Keratinocyte (primary cell): ENCODE data around the gene B4GALT4. TPM values are rescaled to one million over a fixed set of nuclear protein-coding genes. Genes with fewer than 3 reads are reported as not detected.

Experiments
- DNase-seq: peaks from one replicate; pipeline ENCODE4 v3.0.0-alpha.2; 2011; ENCODE audit warnings: low read depth, missing footprints, low spot score
- FAIRE-seq: peaks from 2 replicates; lab custom pipeline; 2011; peaks lifted over from hg19 to GRCh38; lab: Jason Lieb, UNC
- H2AFZ ChIP-seq: 2 replicates; pipeline ENCODE4 v1.6.0; 2012; ENCODE audit warnings: low read length, control low read depth, inconsistent platforms; ENCODE audit not compliant: control insufficient read depth
- H3K27ac ChIP-seq: 2 replicates; pipeline ENCODE4 v1.5.1; 2011; ENCODE audit warnings: low read length; ENCODE audit not compliant: control insufficient read depth, insufficient read depth
- H3K27me3 ChIP-seq: 3 replicates; pipeline ENCODE4 v1.6.0; 2011; ENCODE audit warnings: low read length; ENCODE audit not compliant: control insufficient read depth, insufficient read depth; ENCODE audit errors: extremely low read depth
- H3K36me3 ChIP-seq, 2 experiments: 2 replicates in 1 of 2; 3 replicates in 1 of 2; pipeline ENCODE4 v1.5.1; 2011; ENCODE audit warnings: low read length in 2 of 2, mild to moderate bottlenecking in 1 of 2; ENCODE audit not compliant: control insufficient read depth in 2 of 2, insufficient read depth in 2 of 2; ENCODE audit errors: extremely low read depth in 1 of 2
- H3K4me1 ChIP-seq: 3 replicates; pipeline ENCODE4 v1.5.1; 2011; ENCODE audit warnings: low read length; ENCODE audit not compliant: control insufficient read depth, insufficient read depth; ENCODE audit errors: extremely low read depth
- H3K4me2 ChIP-seq: 3 replicates; pipeline ENCODE4 v1.6.0; 2011; ENCODE audit warnings: low read depth, low read length; ENCODE audit not compliant: control insufficient read depth, insufficient read depth; ENCODE audit errors: extremely low read depth
- H3K4me3 ChIP-seq, 3 experiments: fragments of 200-600 bp in 1 of 3; sonication (generic) in 1 of 3; 2 replicates in 2 of 3; 3 replicates in 1 of 3; pipeline ENCODE4 v1.5.1; 2011 to 2016; ENCODE audit warnings: low read length in 3 of 3, mild to moderate bottlenecking in 3 of 3, control low read depth in 2 of 3, inconsistent platforms in 1 of 3, low read depth in 1 of 3, mixed read lengths in 1 of 3, mixed run types in 1 of 3, moderate library complexity in 1 of 3; ENCODE audit not compliant: control insufficient read depth in 2 of 3, insufficient read depth in 2 of 3; ENCODE audit errors: extremely low read depth in 1 of 3
- H3K79me2 ChIP-seq: 2 replicates; pipeline ENCODE4 v1.6.0; 2012; ENCODE audit warnings: low read length; ENCODE audit not compliant: control insufficient read depth, insufficient read depth
- H3K9ac ChIP-seq: 3 replicates; pipeline ENCODE4 v1.6.0; 2011; ENCODE audit warnings: low read length; ENCODE audit not compliant: control insufficient read depth, insufficient read depth; ENCODE audit errors: extremely low read depth
- H3K9me1 ChIP-seq: 3 replicates; pipeline ENCODE4 v1.6.0; 2011; ENCODE audit warnings: low read length; ENCODE audit not compliant: control insufficient read depth, insufficient read depth; ENCODE audit errors: extremely low read depth
- H3K9me3 ChIP-seq: 2 replicates; pipeline ENCODE4 v1.5.1; 2012; ENCODE audit warnings: low read depth, low read length; ENCODE audit not compliant: control insufficient read depth
- H4K20me1 ChIP-seq: 3 replicates; pipeline ENCODE4 v1.6.0; 2011; ENCODE audit warnings: low read length; ENCODE audit not compliant: control insufficient read depth, insufficient read depth; ENCODE audit errors: extremely low read depth
- EZH2 ChIP-seq: IDR thresholded peaks from one replicate; pipeline ENCODE4 v1.6.1; 2012; ENCODE audit warnings: inconsistent platforms, mild to moderate bottlenecking, low read length, moderate library complexity
- dilution Hi-C: fragments of 300-500 bp; cut with MboI; formaldehyde crosslinking; loops from one replicate; pipeline ENCODE4 v1.7.0; 2020; ENCODE audit warnings: low sequenced_read_pairs; ENCODE audit not compliant: extremely low pct_ligation_motif_present
- polyA plus RNA-seq, 5 experiments: library from polyadenylated mRNA; depleted of rRNA in 3 of 5; stranded (reverse) in 3 of 5; stranded (forward) in 1 of 5; unstranded in 1 of 5; fragments of >200 nt; gene quantifications; 1 replicate in 1 of 5; 2 replicates in 3 of 5; 3 replicates in 1 of 5; pipeline versions ENCODE4 v1.2.1 to v1.2.3, GENCODE V29; 2011 to 2012; ENCODE audit warnings: missing spikeins in 2 of 5, low read depth in 1 of 5, low replicate concordance in 1 of 5
- TF ChIP-seq, protein P1 (sequence below), 3 experiments: IDR thresholded peaks in 1 of 3; conservative IDR thresholded peaks in 1 of 3; optimal IDR thresholded peaks in 1 of 3; 2 replicates in 2 of 3; 3 replicates in 1 of 3; pipeline versions ENCODE3 to v1.5.1; 2011; ENCODE audit warnings: low read length in 3 of 3, mild to moderate bottlenecking in 3 of 3, moderate library complexity in 2 of 3, control low read depth in 1 of 3, inconsistent platforms in 1 of 3; ENCODE audit not compliant: insufficient read depth in 2 of 3; ENCODE audit errors: extremely low read depth in 1 of 3

Gene B4GALT4
- polyA plus RNA-seq, 1 donor (not counting 4 experiments of a cell fraction or from before 2014, with no cell fraction given): 43.3 TPM

DNA sequence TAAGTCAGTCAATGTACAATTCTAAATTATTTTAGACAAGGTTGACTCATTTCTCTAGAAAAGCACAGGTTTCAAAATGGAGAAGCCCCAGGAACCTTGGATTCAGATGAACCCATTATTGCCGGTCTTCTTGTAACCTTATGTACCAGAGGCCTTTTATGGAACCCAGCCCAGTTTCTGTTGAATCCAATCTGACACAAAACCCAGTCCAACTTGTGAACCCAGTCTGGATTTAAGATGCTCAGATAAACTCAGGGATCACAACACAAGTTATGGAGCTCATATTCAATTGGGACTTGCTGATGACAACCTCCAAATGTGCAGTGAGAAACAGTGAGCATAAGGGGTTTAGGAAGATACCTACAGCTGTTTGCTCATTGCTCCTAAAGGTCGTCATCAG, 16.4 kb upstream of the B4GALT4 start:
- Histone ChIP-seq H3K79me2 (no peaks in the 10 kb centered on the region), H3K9me1 (no peaks in the 10 kb centered on the region), H3K9ac (no peak overlapping the region), H2AFZ (peak overlapping the region; percentile 85), H4K20me1 (no peaks in the 10 kb centered on the region), H3K4me1 (peaks cover 12% of the 10 kb centered on the region), H3K9me3 (no peaks in the 10 kb centered on the region), H3K4me3 (no peak overlapping the region), H3K36me3 (no peaks in the 10 kb centered on the region), H3K27me3 (no peaks in the 10 kb centered on the region), H3K27ac (no peak overlapping the region), H3K4me2 (peak overlapping the region; percentile 64)
- FAIRE-seq: peak; percentile 53
- TF ChIP-seq EZH2: no peak
- TF ChIP-seq, protein P1, sequence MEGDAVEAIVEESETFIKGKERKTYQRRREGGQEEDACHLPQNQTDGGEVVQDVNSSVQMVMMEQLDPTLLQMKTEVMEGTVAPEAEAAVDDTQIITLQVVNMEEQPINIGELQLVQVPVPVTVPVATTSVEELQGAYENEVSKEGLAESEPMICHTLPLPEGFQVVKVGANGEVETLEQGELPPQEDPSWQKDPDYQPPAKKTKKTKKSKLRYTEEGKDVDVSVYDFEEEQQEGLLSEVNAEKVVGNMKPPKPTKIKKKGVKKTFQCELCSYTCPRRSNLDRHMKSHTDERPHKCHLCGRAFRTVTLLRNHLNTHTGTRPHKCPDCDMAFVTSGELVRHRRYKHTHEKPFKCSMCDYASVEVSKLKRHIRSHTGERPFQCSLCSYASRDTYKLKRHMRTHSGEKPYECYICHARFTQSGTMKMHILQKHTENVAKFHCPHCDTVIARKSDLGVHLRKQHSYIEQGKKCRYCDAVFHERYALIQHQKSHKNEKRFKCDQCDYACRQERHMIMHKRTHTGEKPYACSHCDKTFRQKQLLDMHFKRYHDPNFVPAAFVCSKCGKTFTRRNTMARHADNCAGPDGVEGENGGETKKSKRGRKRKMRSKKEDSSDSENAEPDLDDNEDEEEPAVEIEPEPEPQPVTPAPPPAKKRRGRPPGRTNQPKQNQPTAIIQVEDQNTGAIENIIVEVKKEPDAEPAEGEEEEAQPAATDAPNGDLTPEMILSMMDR (optimal IDR thresholded peaks at IDR 0.05 in 1 of 3, IDR thresholded peaks at IDR 0.05 in 1 of 3, conservative IDR thresholded peaks at IDR 0.05 in 1 of 3; ENCODE audit: extremely low read depth in 1 of 3, insufficient read depth in 2 of 3, low read length in 3 of 3): no peak
- dilution Hi-C loops: no loop called here
- no peak for DNase-seq

DNA sequence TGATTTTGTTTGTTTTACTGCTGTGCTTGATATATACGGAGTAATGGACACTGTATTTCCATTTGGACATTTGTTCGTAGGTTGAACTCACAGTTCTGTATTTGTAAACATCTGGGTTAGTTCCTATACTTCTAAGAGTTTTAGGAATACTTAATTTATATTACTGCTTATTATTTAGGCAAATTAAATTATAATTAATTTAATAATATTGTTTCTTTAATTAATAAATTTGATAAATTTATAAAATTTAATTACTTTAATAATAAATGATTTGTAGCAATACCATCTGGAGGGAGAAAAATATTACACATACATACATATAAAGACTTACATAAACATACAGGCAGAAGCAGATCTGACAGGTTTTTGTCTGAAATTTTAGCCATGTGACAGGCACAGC, 14.5 kb upstream of the B4GALT4 start:
- H3K36me3 ChIP-seq: no peaks in the 10 kb centered on the region
- peaks cover 12% of the 10 kb centered on the region for H3K4me1 ChIP-seq
- H3K27ac ChIP-seq: no peak overlapping the region
- H3K9me3 ChIP-seq: no peaks in the 10 kb centered on the region
- FAIRE-seq (no peak), DNase-seq (no peak)
- no peak for TF ChIP-seq EZH2
- TF ChIP-seq, protein P1 (optimal IDR thresholded peaks at IDR 0.05 in 1 of 3, IDR thresholded peaks at IDR 0.05 in 1 of 3, conservative IDR thresholded peaks at IDR 0.05 in 1 of 3; ENCODE audit: extremely low read depth in 1 of 3, insufficient read depth in 2 of 3, low read length in 3 of 3): no peak
- no peak overlapping the region for H3K4me3 ChIP-seq
- dilution Hi-C loops: no loop called here
- no peaks in the 10 kb centered on the region for H4K20me1 ChIP-seq
- no peaks in the 10 kb centered on the region for H3K9me1 ChIP-seq
- H3K27me3 ChIP-seq: no peaks in the 10 kb centered on the region
- no peak overlapping the region for H3K9ac ChIP-seq
- H3K4me2 ChIP-seq: no peak overlapping the region
- H2AFZ ChIP-seq: no peak overlapping the region
- H3K79me2 ChIP-seq: no peaks in the 10 kb centered on the region
